SK-N-DZ (cell line): ENCODE data around the gene FAM193B.
"Not testable (repeated sequence)": the region's sequence is repeated elsewhere in the genome, so short reads cannot be mapped to it uniquely, and the experiment has no call there.

Source experiments
- DNase-seq: peaks from one replicate; pipeline ENCODE4 v3.0.0-alpha.2; 2015; ENCODE audit warnings: low spot score

The FAM193B gene

DNA sequence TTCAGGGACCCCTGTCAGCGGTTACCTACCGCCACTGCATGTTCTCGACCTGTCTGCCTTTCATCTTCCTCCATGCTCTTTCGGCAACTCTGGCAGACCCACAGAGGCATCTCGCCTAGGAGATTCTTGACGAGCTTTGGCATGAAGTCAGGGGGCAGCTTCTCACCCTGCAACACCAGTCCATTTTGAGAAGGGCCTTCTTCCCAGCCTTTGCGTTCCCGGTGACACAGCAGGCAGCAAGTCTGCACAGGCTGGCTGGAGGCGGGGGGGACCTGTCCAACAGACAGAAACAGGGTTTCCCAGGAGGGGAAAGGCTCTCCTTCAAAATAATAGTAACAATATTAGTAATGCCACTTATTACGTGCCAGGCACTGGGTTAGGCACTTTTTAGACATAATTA is 15.5 kb downstream of the FAM193B start:
- DNase-seq: no peak

DNA sequence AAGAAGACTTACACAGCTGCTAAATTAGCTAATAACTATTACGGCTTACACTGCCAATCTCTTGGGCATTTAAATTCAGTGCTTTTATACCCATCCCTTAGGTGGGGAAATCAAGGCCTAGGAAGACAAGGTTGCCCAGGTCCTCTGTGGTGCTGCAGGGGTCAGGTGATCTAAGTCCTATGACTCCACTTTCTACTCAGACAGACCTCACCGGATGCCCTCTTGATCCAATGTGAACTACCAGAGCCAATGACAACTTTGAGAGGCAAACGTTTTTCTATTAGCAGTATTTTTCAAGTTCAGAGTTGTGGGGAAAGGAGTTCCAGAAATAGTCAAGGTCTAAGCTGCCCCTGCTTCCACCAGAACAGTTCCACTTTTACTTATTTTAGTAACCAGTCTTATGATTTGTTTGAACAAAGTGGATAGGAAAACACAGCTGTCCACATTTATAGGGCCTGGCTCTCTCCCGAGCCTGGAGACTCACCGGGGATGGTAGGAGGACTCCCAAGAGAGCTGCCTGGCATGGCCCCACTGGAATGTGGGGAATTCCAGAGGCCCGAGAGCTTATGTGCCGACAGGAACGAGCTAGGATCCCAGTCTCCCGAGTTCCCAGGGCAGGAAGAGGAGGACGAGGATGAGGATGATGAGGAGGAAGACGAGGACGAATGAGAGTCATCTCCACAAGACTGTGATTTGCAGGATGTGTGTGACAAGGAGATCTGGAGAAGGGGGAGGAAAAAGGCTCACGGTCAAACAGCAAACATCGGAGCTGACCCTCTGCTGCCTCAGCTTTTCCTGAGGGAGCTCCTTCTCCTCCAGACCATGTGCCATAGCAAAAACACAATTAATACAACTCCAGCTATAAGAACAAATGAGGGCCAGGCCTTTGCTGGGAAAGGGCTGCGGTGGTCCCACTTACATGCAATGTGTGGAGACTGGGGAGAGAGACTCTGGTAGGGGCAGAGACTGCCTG is 16.7 kb downstream of the FAM193B start:
- DNase-seq: no peak

DNA sequence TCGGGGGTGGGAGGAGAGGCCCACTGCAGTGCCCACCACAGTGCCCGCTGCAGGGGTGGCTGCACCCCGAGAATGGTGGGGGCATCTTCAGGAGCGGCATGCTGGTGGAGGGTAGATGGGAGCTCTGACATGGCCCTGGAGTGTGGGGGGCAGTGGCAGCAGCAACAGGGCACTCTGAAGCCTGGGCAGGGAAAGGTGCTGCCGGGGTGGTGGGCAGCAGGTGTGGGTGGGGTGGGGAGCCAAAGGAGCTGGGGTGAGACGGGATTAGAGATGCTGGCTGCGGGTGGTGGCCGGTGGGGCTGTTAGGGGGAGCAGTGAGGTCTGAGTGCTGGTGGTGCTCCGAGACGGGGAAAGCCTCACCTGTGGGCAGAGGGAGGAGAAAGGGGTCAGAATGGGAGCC is 18.0 kb downstream of the FAM193B start:
- no peak for DNase-seq

DNA sequence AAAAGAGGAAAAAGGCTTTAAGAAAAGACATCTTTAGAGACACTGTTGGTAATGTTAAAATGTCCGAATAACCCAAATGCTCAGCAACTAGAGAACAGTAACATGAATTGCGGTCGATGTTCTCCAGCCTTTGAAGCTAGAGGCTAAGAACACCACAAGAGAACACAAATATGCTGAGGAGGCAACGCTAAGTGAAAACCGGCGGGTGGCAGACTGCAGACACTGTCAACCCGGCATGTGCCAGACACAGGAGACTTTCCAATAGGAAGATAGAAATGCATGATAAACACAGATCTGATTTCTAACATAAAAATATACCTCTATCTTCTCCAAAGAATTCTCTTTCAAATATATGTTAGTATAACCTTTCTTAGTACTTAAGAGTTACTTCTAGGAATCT is 19.2 kb downstream of the FAM193B start:
- no peak for DNase-seq

DNA sequence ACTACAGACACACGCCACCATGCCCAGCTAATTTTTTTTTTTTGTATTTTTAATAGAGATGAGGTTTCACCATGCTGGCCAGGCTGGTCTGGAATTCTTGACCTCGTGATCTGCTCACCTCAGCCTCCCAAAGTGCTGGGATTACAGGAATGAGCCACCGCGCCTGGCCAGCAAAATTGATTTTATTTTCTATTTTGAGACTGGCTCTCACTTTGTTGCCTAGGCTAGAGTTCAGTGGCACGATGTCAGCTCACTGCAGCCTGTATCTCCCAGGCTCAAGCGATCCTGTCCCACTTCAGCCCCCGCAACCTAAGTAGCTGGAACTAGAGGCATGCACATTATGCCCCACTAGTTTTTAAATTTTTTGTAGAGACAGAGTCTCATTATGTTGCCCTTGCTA is 19.9 kb downstream of the FAM193B start:
- DNase-seq: not testable (repeated sequence)

DNA sequence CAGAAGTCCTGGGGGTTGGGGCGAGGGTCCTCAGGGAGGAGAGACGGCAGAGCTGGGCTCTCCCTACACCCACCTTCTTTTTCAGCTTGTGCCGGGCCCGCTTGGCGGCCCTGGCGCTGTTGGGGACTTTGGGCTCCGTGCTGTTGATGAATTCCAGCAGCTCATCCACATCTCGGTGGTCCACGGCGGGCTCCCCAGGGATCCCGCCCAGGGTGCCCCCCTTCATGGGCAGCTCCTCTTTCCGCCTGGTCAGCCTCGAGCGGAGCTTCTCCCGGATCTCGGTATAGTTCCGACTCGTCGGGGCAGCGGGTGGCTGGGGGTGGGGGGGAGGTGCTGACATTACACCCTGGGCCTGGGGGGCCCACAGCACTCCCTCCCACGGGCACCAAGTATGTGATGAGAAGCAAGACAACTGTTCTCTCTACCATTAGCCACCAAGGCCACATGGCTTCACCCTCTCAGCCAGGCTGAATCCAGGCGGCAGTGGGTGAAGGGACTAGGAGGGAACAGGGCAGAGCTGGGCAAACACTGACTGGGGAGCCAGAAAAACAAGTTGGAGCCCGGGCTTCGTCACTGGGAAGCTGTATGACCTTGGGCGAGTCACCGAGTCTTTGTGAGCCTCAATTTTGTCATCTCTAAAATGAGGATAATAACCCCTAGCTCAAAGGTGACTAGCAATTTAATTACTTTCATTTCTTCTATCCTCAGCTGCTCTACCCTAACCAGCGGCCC is 23.0 kb downstream of the FAM193B start:
- DNase-seq: no peak

DNA sequence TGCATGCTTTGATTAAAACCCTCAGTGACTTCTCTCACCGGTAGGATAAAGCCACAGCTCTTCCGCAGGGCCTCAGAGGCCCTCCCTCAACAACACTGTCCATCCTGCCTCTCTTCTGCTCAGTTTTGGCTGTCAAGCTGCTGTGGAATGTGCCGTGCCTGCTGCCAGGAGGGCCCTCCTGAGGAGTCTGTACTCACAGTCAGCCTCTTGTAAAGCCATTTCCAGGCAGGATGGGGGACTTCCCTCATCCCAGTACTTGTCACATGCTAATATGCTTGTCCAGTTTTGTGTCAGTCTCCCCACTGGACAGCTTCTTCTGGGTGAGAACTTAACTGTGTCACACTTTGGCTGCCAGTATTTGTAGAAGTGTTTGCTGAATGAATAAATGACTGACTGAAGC is 23.7 kb downstream of the FAM193B start:
- DNase-seq: no peak

DNA sequence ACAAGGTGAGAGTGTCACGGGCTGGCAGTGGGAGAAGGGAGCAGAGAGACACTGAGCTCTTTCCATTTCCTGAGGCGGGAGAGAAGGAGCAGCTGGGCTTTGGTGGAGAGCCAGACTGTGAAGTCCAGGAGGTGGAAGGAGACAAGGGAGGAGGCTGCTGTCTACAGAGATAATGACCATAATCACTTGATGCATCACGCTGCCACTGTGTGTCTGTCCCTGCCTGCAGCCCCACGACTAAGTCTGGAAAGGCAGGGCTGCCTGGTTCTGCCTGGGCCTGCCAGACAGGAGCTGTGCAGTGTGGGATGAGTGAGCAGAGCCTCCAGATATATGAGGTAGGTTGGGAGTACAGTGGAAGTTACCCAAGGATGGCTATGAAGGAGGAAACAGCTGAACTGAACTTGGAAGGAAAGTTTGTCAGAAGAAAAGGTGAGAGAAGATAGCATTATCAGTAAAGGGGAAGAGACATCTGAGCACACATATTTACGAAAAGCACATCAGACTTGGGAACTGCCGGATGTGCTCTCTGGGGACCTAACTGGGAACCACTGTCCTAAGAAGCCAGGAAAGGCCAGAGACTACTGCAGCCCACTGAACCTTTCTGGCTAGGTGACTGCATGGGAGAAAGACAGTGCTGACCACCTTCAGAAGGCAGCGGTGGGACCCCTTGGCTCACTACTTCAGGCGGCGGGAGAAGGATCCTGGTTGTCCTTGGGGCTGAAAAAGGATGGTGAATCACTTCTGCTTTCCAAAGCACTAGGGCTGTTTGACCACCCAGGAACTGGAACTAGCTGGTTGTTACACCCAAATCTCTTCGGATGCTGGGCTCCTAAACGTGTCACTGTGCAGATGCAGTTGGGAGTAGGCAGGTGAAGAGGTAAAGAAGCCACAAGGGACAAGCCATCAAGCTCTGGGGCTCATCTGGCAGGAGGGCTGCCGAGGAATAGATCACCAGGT is 24.8 kb downstream of the FAM193B start:
- DNase-seq: no peak

DNA sequence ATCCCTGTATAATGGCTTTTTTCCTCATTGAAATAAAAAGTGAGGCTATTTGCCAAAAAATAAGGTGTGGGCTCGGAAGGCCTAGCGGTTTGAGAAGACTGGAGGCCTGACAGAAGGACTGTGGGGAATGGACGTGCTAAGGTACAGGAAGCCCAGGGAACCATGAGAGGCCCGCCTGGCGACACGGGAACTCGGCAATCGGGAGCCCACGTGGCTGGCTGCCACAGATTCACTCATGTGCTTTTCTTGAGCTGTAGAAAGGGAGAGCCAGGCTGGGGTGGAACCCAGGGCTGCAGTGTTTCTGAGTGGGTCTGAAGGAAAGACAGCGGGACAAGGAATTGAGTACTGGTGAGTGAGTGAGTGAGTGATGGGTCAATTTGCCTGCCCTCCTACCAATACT is 25.7 kb downstream of the FAM193B start:
- no peak for DNase-seq

DNA sequence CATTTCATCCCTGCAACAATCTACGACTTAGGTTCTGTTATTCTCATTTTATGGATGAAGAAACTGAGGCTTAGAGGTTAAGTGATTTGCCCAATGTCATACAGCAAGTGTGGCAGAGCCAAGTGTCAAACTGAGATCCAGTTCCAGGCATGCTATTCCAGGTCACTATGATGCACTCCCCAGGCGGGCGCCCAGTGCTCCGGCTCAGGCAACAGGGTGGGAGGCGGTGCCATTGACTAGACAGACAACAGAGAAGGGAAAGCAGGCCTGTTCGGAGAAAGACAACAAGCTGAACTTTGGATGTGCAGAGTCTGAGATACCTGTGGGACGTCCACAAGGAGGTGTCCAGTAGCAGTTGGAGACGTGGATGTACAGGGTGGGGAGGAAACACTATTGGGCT is 26.8 kb downstream of the FAM193B start:
- DNase-seq: no peak

DNA sequence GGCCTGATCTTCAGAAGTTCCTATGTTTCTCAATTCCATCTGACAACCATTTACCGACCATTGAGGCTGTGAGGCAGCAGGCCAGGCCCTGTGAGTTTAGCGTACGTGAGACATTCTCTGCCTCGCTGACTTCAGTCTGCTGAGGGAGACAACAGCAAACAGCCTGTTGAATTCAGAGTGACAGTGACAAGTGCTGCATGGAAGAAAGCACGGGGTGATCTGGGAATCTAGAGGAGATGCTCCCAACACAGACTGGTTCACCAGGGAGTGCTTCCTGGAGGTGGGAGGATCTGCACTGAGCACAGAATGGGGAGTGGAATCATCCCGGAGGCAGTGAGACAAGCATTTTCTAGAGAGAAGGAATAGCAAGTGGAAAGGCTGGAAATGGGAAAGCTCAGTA is 27.6 kb downstream of the FAM193B start:
- DNase-seq: no peak

DNA sequence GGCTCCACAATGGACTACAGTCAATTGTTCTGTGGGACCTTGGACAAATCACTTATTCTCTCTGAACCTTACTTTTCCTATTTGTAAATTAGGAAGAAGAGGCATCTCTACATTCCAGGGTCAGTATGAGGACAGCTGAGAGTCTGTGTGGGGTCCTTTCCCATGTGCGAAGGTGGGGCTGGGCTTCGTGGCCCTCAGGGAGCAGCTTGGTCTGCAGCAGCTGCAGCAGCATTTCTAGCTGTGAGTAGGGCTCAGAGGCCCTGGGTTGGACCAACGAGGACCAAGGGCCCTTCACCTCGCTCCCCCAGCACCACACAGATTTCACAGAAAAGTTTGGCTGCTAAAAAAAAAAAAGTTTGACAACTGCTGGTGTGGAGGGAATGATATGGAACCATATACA is 28.2 kb downstream of the FAM193B start:
- no peak for DNase-seq

DNA sequence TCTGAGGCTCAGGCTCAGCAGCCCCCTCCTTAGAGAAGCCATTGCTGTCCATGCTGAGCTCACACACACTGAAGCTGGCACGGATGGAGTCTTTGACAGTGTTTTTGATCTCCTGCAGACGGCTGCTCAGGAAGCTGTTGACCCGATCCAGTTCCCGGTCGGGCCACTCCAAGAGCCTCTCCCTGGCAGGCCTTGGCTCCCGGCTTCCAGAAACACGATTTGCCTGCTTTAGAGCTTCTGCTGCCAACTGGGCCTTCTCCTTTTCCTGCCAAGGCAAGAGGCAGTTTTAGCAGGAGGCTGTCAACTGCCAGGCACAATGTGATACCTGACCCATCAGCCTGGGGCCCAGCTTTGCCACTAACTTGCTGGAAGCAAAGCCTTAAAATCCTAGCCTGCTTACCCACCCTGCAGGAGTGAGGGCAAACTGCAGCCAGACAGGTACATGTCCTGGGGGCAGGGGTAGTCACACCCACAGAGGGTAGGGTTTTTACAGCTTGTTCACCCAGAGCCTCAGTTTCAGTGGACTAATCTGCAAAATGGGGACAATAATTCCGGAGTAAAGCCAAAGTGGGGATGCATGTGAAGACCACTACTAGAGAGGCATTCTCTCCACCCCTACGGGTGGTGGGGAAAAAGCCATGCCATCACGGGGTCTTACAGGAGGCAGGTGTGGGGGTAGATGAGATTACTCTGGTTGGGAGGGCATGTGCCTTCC is 29.3 kb downstream of the FAM193B start:
- DNase-seq: no peak

DNA sequence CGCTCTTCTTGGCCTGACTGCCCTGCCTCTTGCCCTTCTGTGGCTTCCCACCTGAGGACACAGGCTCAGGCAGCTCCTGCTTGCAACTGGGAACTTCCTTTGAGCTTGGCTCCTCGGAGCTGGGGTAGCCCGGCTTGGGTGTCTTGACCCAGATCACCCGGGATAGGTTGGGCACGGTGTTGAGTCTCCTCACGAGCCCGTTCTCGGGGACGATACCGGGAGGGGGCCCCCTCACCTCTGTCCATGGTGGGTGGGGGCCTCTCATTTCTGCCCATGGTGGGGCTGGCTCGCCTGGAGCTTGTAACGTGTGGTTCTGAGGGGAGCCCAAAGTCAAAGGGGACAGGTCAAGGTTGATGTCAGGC is 29.8 kb downstream of the FAM193B start:
- DNase-seq: no peak

DNA sequence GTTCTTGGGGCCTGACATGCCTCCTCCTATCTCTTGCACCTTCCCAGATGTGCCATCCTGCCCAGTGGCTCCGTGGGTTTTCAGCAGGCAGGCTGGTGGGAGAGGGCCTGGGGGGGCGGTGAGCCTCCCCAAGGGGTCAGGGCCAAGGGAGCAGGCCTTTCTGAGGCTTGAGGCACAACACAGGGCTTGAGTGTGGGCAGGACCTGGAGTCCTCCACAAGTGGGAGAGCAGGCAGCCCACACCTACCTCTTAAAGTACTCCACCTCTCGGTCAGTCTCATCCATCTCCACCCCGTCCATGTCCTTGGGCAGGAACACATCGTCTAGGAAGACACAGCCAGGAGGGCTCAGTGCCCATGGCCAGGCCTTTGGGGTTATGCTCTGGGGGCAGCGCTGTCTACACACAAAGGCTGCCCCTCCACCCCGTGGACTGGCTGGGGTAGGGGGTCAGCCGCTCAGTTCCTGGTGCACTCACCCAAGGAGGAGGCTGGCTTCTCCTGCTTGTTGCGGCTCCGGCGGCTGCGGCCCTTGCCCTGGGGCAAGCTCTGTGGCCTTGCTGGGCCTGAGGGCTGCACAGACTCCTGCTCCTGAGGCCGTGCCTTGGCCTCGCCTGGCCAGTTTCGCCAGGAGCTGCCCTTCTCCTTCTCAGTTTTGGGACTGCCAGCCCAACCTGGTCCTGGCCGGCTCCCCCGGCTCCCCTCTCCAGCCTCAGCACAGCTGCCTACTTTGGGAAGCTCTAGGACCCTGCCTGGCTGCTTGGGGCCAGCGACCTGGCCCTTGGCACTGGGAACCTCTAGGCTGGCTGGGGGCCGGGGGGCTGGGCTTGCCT is 30.4 kb downstream of the FAM193B start:
- DNase-seq: no peak

DNA sequence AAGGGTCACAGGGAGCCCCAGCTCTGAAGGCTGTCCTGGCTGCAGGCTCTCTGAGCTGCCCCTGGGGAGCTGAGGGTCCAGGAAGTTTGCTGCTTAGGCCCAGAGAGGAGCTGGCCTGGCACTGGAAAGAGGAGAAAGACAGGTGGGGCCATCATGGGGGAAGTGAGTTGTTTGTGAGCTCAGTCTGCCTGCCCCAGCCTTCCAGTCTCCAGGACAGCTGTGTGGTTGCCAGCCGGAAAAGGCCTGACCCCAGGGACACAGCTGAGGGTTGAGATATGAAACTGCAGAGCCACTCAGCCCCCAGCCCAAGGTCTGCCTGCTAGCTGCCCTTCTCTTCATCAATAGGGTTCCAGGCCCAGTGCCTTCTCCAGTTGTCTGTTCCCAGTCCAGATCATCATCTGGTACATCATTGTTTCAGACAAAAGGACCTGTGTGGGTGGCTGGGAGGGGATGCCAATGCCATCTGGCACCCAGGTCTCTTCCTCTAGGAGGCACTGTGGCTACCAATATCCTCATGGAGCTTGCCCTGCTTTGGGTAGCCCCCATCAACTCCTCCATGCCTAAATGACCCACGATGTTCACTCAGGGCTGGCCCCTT is 33.3 kb downstream of the FAM193B start:
- no peak for DNase-seq

DNA sequence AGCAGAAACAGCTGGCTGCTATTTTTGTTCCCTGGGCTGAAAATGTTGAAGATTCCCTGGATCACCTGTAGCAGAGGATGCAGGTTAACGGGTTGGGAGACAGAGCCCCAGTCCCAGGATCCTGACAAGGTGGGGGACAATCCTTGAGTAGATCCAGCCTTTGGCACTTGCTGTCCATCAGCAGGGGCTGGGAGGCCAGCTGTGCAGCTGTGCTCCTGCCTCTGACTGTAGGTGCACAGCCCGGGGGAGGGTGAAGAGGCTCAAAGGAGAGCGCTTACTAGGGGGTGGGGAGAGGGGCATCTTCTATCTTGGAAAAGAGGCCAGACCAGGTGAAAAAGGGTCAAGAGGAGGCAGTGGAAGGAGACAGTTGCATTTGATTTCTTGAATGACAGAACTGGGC is 34.1 kb downstream of the FAM193B start:
- no peak for DNase-seq

DNA sequence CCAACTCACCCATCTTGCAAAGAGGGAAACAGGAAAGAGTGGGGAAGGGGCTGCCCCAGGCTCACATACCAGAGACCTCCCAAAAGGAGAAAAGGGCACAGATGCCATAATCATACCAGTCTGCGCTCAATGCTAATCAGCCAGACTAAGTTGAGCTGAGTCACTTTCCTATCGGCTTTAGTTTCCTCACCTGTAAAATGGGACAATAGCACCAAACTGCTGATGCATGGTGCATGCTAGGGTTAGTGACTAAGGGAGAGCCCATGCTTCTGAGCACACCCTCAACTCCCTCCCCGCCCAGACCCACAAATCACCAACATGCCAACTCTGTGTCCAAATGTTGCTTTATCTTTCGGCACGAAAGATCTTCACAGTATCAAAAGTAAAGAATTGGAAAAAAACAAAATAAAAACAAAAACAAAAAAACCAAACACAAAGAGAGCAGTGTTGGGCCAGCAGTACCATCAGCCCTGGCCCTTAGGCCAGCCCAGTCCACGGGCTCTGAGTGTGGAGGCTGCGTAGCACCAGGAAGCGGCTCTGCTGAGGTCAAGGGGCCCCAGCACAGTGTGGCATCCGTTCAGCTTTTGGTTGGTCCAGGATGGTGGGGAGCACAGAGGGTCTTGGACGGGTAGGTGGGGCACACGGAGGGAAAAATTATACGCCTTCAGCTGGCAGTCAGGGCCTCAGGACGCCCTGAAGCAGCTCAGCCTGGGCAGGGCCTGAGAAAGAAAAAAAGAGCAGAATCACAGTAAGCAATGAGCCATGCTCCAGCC is 34.7 kb downstream of the FAM193B start:
- no peak for DNase-seq
